Measurements from ENCODE around the gene SUSD6. TPM values are rescaled to one million over a fixed set of nuclear protein-coding genes. Genes with fewer than 3 reads are reported as not detected.

The SUSD6 gene
- total RNA-seq, 4 donors from 2014 or later, result 33.8 to 125 (median 113) TPM

DNA sequence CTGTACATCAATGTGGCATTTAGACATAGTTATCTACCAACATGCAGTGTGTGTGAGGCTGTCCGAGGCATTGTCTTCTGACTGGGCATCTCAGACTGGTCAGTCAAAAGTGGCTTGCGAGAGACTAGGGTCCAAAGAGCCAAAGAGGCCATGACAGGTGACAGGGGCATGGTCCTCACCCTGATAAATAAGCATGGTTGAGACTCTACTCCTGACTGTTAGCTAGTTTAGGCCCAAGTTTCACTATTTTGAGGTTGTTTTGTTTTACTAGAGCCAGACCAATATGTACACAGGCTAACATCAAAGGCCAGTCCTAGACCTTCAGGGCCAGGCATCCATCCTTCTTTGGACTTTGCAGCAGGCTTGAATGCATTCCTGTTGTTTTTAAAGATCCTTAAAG is 78.6 kb downstream of the SUSD6 start:
- Histone ChIP-seq H3K27me3 (no peaks in the 10 kb centered on the region), H3K9me3 (no peaks in the 10 kb centered on the region), H3K4me1 (peaks cover 13 to 46% (median 25%) of the 10 kb centered on the region in 4 donors), H3K36me3 (no peaks in the 10 kb centered on the region), H3K4me3 (no peak overlapping the region), H3K27ac (no peak overlapping the region)
- no peak for DNase-seq
- TF ChIP-seq, protein P1, sequence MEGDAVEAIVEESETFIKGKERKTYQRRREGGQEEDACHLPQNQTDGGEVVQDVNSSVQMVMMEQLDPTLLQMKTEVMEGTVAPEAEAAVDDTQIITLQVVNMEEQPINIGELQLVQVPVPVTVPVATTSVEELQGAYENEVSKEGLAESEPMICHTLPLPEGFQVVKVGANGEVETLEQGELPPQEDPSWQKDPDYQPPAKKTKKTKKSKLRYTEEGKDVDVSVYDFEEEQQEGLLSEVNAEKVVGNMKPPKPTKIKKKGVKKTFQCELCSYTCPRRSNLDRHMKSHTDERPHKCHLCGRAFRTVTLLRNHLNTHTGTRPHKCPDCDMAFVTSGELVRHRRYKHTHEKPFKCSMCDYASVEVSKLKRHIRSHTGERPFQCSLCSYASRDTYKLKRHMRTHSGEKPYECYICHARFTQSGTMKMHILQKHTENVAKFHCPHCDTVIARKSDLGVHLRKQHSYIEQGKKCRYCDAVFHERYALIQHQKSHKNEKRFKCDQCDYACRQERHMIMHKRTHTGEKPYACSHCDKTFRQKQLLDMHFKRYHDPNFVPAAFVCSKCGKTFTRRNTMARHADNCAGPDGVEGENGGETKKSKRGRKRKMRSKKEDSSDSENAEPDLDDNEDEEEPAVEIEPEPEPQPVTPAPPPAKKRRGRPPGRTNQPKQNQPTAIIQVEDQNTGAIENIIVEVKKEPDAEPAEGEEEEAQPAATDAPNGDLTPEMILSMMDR (IDR thresholded peaks at IDR 0.05), result no peak
- TF ChIP-seq POLR2A (IDR thresholded peaks at IDR 0.05), result no peak

DNA sequence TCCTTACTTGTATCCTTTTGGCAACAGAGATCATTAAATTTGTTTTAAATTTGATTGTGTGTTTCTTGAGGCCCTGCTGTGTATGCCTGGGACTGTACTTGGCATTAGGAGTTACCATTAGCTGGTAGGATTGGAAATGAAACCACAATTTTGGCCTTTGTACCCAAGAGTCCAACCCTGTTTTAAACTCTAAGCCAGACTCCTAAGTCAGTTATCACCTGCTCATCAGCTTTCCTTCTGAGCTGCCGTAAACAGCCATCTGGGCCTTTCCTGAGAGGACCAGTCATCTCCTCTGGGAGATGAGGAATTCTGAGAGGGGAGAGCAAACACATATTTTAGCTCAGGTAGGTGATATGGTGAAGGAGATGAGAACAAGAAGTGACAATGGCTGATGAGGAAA is 81.2 kb downstream of the SUSD6 start:
- H3K27me3 ChIP-seq, result no peaks in the 10 kb centered on the region
- no peaks in the 10 kb centered on the region for H3K9me3 ChIP-seq
- no peaks in the 10 kb centered on the region for H3K36me3 ChIP-seq
- H3K4me1 ChIP-seq, result peaks cover 15 to 58% (median 33%) of the 10 kb centered on the region in 4 donors
- no peak overlapping the region for H3K4me3 ChIP-seq
- TF ChIP-seq POLR2A (IDR thresholded peaks at IDR 0.05), result no peak
- TF ChIP-seq, protein P1 (IDR thresholded peaks at IDR 0.05), result peak in 1 of 6 experiments; percentile 3
- peak overlapping the region; percentile 75 to 89 (median 86) for H3K27ac ChIP-seq
- no peak for DNase-seq

DNA sequence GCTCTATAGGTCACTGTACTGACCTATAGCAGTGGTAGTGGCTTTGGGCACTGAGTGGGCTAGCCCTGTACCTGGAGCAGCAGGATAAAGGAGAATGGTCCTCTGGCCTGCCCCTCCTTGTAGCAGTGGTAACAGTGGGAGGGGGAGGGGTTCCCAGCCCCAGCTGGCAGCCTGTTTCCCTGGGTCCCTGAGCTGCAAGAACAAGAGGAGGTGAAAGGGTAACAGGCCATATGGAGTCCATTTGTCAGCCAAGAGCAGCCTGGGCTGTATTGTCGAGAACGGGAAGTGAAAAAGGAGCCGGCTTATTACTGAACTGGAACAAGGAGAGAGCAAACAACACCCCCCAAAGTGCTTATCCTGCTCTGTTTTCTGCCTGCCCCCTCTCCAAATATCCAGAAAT is 81.7 kb downstream of the SUSD6 start:
- H3K36me3 ChIP-seq, result no peaks in the 10 kb centered on the region
- H3K9me3 ChIP-seq, result no peaks in the 10 kb centered on the region
- TF ChIP-seq, protein P1 (IDR thresholded peaks at IDR 0.05), result no peak
- TF ChIP-seq POLR2A (IDR thresholded peaks at IDR 0.05), result no peak
- H3K27ac ChIP-seq, result peak overlapping the region; percentile 75 to 89 (median 86)
- no peaks in the 10 kb centered on the region for H3K27me3 ChIP-seq
- no peak overlapping the region for H3K4me3 ChIP-seq
- H3K4me1 ChIP-seq, result peaks cover 15 to 63% (median 33%) of the 10 kb centered on the region in 4 donors
- DNase-seq, result peak in 2 of 3 donors; percentile 59 to 68

DNA sequence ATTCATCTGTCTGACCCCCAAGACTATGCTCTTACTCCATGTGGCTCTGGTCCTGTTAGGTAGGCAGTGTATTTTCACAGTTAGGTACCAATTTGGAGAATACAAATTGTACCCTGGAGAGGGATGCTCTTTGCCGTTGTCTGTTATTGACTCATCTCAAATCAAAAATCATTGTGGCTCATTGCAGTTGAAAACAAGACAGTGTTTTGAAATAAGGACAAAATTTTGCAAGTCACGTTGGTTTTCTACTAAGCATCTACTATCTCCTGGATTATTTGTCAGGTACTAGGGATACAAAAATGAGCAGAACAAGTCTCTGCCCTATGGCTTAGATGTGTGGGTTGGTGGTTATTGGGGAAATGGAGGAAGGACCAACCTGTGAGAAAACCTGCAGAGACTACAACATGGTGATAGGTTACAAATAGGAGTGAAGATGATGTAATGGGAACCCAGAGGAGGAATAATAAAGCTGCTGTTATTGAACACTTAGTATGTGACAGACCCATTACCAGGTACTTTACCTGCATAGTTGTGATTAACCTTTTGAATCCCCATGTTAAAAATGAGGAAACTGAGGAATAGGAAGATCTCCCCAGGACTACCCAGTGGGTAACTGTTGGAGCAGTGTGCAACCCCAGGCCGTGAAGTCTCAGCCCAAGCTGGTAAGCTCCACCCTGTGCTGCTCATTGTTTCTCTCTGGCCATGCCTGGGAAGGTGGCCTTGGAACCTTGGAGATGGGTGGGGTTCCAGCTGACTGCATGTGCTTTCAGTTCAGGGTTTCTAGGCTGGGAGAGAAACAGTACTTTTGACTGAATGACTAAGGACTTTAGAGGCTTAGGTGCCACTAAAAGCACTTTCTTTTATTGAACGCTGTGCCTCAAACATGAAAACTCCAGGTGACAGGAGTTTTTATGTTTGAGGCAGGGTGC is 82.7 kb downstream of the SUSD6 start:
- Histone ChIP-seq H3K9me3 (no peaks in the 10 kb centered on the region), H3K4me1 (peaks cover 15 to 64% (median 33%) of the 10 kb centered on the region in 4 donors), H3K4me3 (no peak overlapping the region), H3K27ac (peak overlapping the region; percentile 75 to 89 (median 86)), H3K27me3 (no peaks in the 10 kb centered on the region), H3K36me3 (no peaks in the 10 kb centered on the region)
- TF ChIP-seq POLR2A (IDR thresholded peaks at IDR 0.05), result peak in 1 of 2 donors; percentile 48
- TF ChIP-seq, protein P1 (IDR thresholded peaks at IDR 0.05), result no peak
- peak in 2 of 3 donors; percentile 83 to 89 for DNase-seq

DNA sequence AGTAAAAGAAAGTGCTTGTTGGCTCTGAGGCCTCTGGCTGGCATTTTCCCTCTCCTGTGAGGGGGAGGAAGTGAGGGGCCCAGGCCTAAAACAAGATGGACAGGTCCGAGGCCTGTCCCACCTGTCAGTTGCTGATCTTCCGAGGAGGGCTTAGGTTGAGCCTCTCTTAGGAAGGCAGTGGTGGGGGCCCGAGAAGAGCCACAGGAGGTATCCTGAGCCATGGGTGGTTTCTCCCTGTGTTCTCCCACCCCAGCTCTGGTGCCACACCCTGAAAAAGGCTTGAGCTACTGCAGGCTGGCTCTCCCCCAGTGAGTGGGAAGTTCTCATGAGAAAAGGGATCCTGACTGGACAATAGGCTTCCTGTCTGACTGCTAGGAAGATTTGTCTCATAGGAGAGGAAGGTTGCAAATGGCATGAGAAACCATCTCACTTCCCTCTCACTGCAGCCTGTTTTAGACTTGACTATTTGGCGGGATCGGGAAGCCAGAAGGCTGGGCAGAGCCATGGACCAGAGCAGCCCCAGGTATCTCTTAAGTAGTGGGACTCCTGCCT is 83.4 kb downstream of the SUSD6 start:
- no peak for TF ChIP-seq POLR2A (IDR thresholded peaks at IDR 0.05)
- TF ChIP-seq, protein P1 (IDR thresholded peaks at IDR 0.05), result no peak
- no peaks in the 10 kb centered on the region for H3K36me3 ChIP-seq
- no peaks in the 10 kb centered on the region for H3K27me3 ChIP-seq
- no peak overlapping the region for H3K4me3 ChIP-seq
- H3K9me3 ChIP-seq, result no peaks in the 10 kb centered on the region
- DNase-seq, result no peak
- H3K27ac ChIP-seq, result peak overlapping the region; percentile 75 to 89 (median 86)
- H3K4me1 ChIP-seq, result peaks cover 15 to 64% (median 33%) of the 10 kb centered on the region in 4 donors
